Liver (tissue), 3 donors: ENCODE measurements around the gene FRAS1.

Source experiments
- CTCF ChIP-seq: fragments of 150-350 bp; IDR thresholded peaks from 2 replicates; pipeline ENCODE4 v1.5.1; 2017; ENCODE audit warnings: improper control_type of control experiment, low read depth, low read length; ENCODE audit not compliant: missing input control
- EGR1 ChIP-seq, 2 donors: IDR thresholded peaks; 2 replicates each; pipeline ENCODE4 v1.6.1; 2016 to 2018; ENCODE audit warnings: antibody characterized with exemption in 2 of 2, low read depth in 2 of 2
- MAX ChIP-seq: IDR thresholded peaks from 2 replicates; pipeline ENCODE4 v1.6.1; 2016; ENCODE audit warnings: antibody characterized with exemption
- RXRA ChIP-seq, 2 donors: IDR thresholded peaks; 2 replicates each; pipeline ENCODE4 v1.6.1; 2017 to 2018; ENCODE audit warnings: antibody characterized with exemption in 2 of 2, mild to moderate bottlenecking in 1 of 2
- TAF1 ChIP-seq: conservative IDR thresholded peaks from 2 replicates; pipeline ENCODE4 v1.6.1; 2016; ENCODE audit warnings: antibody characterized with exemption, mild to moderate bottlenecking
- donor health status: healthy.
- donor health status: healthy.

- TF ChIP-seq CTCF (no peak), EGR1 (IDR thresholded peaks at IDR 0.05; ENCODE audit: low read depth in 2 of 2) (no peak), MAX (no peak), TAF1 (no peak), RXRA (IDR thresholded peaks at IDR 0.05) (no peak)
Observed at GRCh38 chr4:78058591-78059523, 1.7 kb downstream of the FRAS1 start.
